OCI-LY1 (cell line): ENCODE results near the gene CAMTA1.

Experiments used
- EZH2 ChIP-seq: fragments of 200-600 bp; sonication (generic), shearing (Covaris generic); IDR thresholded peaks from 2 replicates; pipeline ENCODE4 v1.8.0; 2017; ENCODE audit warnings: borderline replicate concordance, mixed run types, mild to moderate bottlenecking, antibody characterized with exemption, low read length, moderate library complexity, mixed read lengths
- TF ChIP-seq, protein P1 (sequence below): fragments of 200-600 bp; sonication (generic), shearing (Covaris generic); IDR thresholded peaks from 2 replicates; pipeline ENCODE4 v1.5.1; 2017; ENCODE audit warnings: mild to moderate bottlenecking, antibody characterized with exemption, low read length, moderate library complexity, mixed read lengths

- TF ChIP-seq, protein P1, sequence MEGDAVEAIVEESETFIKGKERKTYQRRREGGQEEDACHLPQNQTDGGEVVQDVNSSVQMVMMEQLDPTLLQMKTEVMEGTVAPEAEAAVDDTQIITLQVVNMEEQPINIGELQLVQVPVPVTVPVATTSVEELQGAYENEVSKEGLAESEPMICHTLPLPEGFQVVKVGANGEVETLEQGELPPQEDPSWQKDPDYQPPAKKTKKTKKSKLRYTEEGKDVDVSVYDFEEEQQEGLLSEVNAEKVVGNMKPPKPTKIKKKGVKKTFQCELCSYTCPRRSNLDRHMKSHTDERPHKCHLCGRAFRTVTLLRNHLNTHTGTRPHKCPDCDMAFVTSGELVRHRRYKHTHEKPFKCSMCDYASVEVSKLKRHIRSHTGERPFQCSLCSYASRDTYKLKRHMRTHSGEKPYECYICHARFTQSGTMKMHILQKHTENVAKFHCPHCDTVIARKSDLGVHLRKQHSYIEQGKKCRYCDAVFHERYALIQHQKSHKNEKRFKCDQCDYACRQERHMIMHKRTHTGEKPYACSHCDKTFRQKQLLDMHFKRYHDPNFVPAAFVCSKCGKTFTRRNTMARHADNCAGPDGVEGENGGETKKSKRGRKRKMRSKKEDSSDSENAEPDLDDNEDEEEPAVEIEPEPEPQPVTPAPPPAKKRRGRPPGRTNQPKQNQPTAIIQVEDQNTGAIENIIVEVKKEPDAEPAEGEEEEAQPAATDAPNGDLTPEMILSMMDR: no peak
- no peak for TF ChIP-seq EZH2
These were observed 39.6 kb downstream of the CAMTA1 start for GRCh38 chr1:6824665-6825368.
